ENCODE data around the gene NELL1. TPM values are rescaled to one million over a fixed set of nuclear protein-coding genes. Genes with fewer than 3 reads are reported as not detected.

Gene NELL1
- total RNA-seq, 1 experiment from 2014 or later, result 0.22 TPM

DNA sequence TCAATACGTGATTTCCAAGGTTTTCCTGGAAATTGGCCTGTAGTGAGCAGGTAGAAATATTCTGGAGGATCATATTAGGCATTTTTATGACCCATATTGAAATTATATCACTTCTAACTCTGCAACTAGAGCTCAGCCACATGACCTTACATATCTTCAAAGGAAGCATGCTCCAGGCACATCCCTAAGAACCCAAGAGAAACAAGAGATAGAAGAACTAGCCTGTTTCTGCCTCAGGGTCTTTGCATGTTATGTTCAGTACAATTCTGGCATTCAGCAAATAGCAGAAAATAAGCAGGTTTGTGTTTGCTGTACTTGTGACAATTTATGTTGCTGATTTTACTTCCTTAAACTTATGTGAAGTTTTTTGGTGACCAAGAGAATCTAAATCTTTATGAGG lies 859.8 kb downstream of the NELL1 start:
- Mint-ChIP-seq H3K4me1 (no peaks in the 10 kb centered on the region), H3K27me3 (ENCODE audit: low read depth) (no peaks in the 10 kb centered on the region), H3K36me3 (ENCODE audit: insufficient read depth in 1 of 3, low read depth in 3 of 3) (peaks cover 0 to 7% (median 0%) of the 10 kb centered on the region in 3 experiments; a peak in 3 of 7 replicates), H3K27ac (no peak overlapping the region), H3K4me3 (no peak overlapping the region), H3K9me3 (peaks cover 3 to 7% of the 10 kb centered on the region in 2 experiments)
- H3K79me1 ChIP-seq (ENCODE audit: insufficient read depth, low read depth, low read length, poor library complexity, severe bottlenecking), result no peaks in the 10 kb centered on the region
- no peak overlapping the region for H2AFZ ChIP-seq (ENCODE audit: low read length)
- no peak overlapping the region for H4K5ac ChIP-seq (ENCODE audit: insufficient read length, low read depth, low read length)
- H3K14ac ChIP-seq (ENCODE audit: insufficient read depth, low read length), result no peak overlapping the region
- no peak overlapping the region for H2BK20ac ChIP-seq (ENCODE audit: low read depth, low read length, poor library complexity, severe bottlenecking)
- H2BK5ac ChIP-seq (ENCODE audit: insufficient read length, low read length), result no peak overlapping the region
- no peak overlapping the region for H3K27ac ChIP-seq (ENCODE audit: insufficient read length, low read depth, low read length)
- no peak overlapping the region for H3T11ph ChIP-seq (ENCODE audit: low read length)
- H2AK5ac ChIP-seq (ENCODE audit: insufficient read length, low read length), result no peak overlapping the region
- H4K20me1 ChIP-seq (ENCODE audit: control insufficient read depth, insufficient read depth, insufficient read length), result no peaks in the 10 kb centered on the region
- H2BK12ac ChIP-seq (ENCODE audit: insufficient read length, low read depth, low read length), result no peak overlapping the region
- H3K4me2 ChIP-seq (ENCODE audit: insufficient read depth, insufficient read length, low read length), result no peak overlapping the region
- no peak overlapping the region for H4K8ac ChIP-seq (replicated peaks; ENCODE audit: insufficient read length, low read depth, low read length)
- no peak overlapping the region for H2BK120ac ChIP-seq (ENCODE audit: low read depth, low read length, poor library complexity, severe bottlenecking)
- WGBS (ENCODE audit: extremely low coverage, insufficient read length, low lambda C conversion rate), result no CpG with 5 or more reads among the region's 1 CpG
- H3K9ac ChIP-seq (ENCODE audit: extremely low read depth, insufficient read length, low read length), result no peak overlapping the region
- no peaks in the 10 kb centered on the region for H3K79me2 ChIP-seq (ENCODE audit: insufficient read depth, low read length)
- no peaks in the 10 kb centered on the region for H3K4me1 ChIP-seq (ENCODE audit: insufficient read depth, low read length)
- H2BK15ac ChIP-seq (ENCODE audit: low read depth, low read length), result no peak overlapping the region
- no peak for DNase-seq
- H3K23ac ChIP-seq (ENCODE audit: insufficient read length, low read depth, low read length), result no peak overlapping the region
- TF ChIP-seq, protein P1, sequence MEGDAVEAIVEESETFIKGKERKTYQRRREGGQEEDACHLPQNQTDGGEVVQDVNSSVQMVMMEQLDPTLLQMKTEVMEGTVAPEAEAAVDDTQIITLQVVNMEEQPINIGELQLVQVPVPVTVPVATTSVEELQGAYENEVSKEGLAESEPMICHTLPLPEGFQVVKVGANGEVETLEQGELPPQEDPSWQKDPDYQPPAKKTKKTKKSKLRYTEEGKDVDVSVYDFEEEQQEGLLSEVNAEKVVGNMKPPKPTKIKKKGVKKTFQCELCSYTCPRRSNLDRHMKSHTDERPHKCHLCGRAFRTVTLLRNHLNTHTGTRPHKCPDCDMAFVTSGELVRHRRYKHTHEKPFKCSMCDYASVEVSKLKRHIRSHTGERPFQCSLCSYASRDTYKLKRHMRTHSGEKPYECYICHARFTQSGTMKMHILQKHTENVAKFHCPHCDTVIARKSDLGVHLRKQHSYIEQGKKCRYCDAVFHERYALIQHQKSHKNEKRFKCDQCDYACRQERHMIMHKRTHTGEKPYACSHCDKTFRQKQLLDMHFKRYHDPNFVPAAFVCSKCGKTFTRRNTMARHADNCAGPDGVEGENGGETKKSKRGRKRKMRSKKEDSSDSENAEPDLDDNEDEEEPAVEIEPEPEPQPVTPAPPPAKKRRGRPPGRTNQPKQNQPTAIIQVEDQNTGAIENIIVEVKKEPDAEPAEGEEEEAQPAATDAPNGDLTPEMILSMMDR (conservative IDR thresholded peaks at IDR 0.05), result no peak
- H3K23me2 ChIP-seq (ENCODE audit: insufficient read length, low read depth, low read length, poor library complexity, severe bottlenecking), result no peaks in the 10 kb centered on the region
- H3K4ac ChIP-seq (ENCODE audit: low read depth, low read length), result no peak overlapping the region
- H3K18ac ChIP-seq (ENCODE audit: insufficient read length, low read depth, low read length), result no peak overlapping the region
- no peaks in the 10 kb centered on the region for H3K27me3 ChIP-seq (ENCODE audit: insufficient read depth, low read length)
- no peak overlapping the region for H4K91ac ChIP-seq (ENCODE audit: insufficient read length, low read depth, low read length)
- no peaks in the 10 kb centered on the region for H3K9me3 ChIP-seq (ENCODE audit: control insufficient read depth, low read depth, low read length)
- no peak overlapping the region for H3K56ac ChIP-seq (ENCODE audit: insufficient read length, low read depth, low read length)

Data from H9 (cell line).